SK-N-SH (cell line): ENCODE data around the gene ID1. TPM values are rescaled to one million over a fixed set of nuclear protein-coding genes. Genes with fewer than 3 reads are reported as not detected.
"Not testable (repeated sequence)": the region's sequence is repeated elsewhere in the genome, so short reads cannot be mapped to it uniquely, and the experiment has no call there.

Experiments used
- CTCF ChIA-PET: fragments of 300-600, 350-600 bp; formaldehyde crosslinking; extraction: SDS; loops from one replicate; lab custom pipeline; 2021; lab: Yijun Ruan, JAX
- POLR2A ChIA-PET: fragments of 350-600 bp; sonication (Branson Sonifier 250); formaldehyde crosslinking; extraction: SDS; loops from one replicate; lab custom pipeline; 2020; ENCODE audit warnings: antibody characterized with exemption, inconsistent platforms; lab: Yijun Ruan, JAX
- DNase-seq: peaks from one replicate; pipeline ENCODE4 v3.0.0; 2012
- H2AFZ ChIP-seq: fragments of 200-600 bp; sonication (generic); 2 replicates; pipeline ENCODE4 v1.8.1; 2016; ENCODE audit warnings: antibody characterized with exemption, mild to moderate bottlenecking, low read depth
- H3F3A ChIP-seq: fragments of 200-600 bp; sonication (generic); replicated peaks from 2 replicates; pipeline ENCODE3; 2016; ENCODE audit warnings: antibody characterized with exemption, mild to moderate bottlenecking; ENCODE audit not compliant: insufficient read depth
- H3K27ac ChIP-seq, 2 experiments: fragments of 200-500 bp in 1 of 2; fragments of 200-600 bp in 1 of 2; sonication (Bioruptor generic) in 1 of 2; sonication (generic), shearing (Covaris generic) in 1 of 2; 2 replicates each; pipeline versions ENCODE4 v1.5.1 to v1.6.1; 2014 to 2016; ENCODE audit warnings: low read depth in 2 of 2, inconsistent platforms in 1 of 2, low read length in 1 of 2, mild to moderate bottlenecking in 1 of 2, mixed read lengths in 1 of 2
- H3K27me3 ChIP-seq: fragments of 200-600 bp; sonication (generic), shearing (Covaris generic); 2 replicates; pipeline ENCODE4 v1.6.1; 2016; ENCODE audit warnings: mixed run types; ENCODE audit not compliant: insufficient read depth
- H3K36me3 ChIP-seq, 2 experiments: fragments of 200-500 bp in 1 of 2; fragments of 200-600 bp in 1 of 2; sonication (Bioruptor generic) in 1 of 2; sonication (generic) in 1 of 2; replicated peaks in 1 of 2; 2 replicates each; pipeline versions ENCODE3 to v1.5.1; 2014 to 2016; ENCODE audit warnings: low read length in 1 of 2, mild to moderate bottlenecking in 1 of 2; ENCODE audit not compliant: insufficient read depth in 2 of 2, control insufficient read depth in 1 of 2
- H3K4me1 ChIP-seq, 2 experiments: fragments of 200-500 bp in 1 of 2; fragments of 200-600 bp in 1 of 2; sonication (Bioruptor generic) in 1 of 2; sonication (generic), shearing (Covaris generic) in 1 of 2; 2 replicates each; pipeline versions ENCODE4 v1.5.1 to v1.6.1; 2014 to 2016; ENCODE audit warnings: low read depth in 1 of 2, low read length in 1 of 2, mixed run types in 1 of 2; ENCODE audit not compliant: insufficient read depth in 2 of 2, control insufficient read depth in 1 of 2
- H3K4me2 ChIP-seq: fragments of 200-600 bp; sonication (generic), shearing (Covaris generic); 2 replicates; pipeline ENCODE4 v1.6.1; 2017; ENCODE audit warnings: mixed run types
- H3K4me3 ChIP-seq, 2 experiments: fragments of 200-500 bp in 1 of 2; fragments of 200-600 bp in 1 of 2; sonication (Bioruptor generic) in 1 of 2; sonication (generic), shearing (Covaris generic) in 1 of 2; 2 replicates each; pipeline versions ENCODE4 v1.5.1 to v1.8.1; 2014 to 2016; ENCODE audit warnings: low read depth in 2 of 2, inconsistent platforms in 1 of 2, low read length in 1 of 2, mild to moderate bottlenecking in 1 of 2, mixed read lengths in 1 of 2, moderate library complexity in 1 of 2
- H3K79me2 ChIP-seq: fragments of 200-600 bp; sonication (generic); 2 replicates; pipeline ENCODE4 v1.8.1; 2017; ENCODE audit warnings: mild to moderate bottlenecking; ENCODE audit not compliant: insufficient read depth
- H3K9ac ChIP-seq: fragments of 200-600 bp; sonication (generic); 2 replicates; pipeline ENCODE4 v1.6.1; 2017; ENCODE audit warnings: mixed run types
- H3K9me2 ChIP-seq: fragments of 200-600 bp; sonication (generic); 2 replicates; pipeline ENCODE4 v1.6.1; 2017; ENCODE audit warnings: mixed run types
- H3K9me3 ChIP-seq: fragments of 200-600 bp; sonication (generic); 2 replicates; pipeline ENCODE4 v1.6.1; 2017; ENCODE audit warnings: mixed run types, mild to moderate bottlenecking, moderate library complexity
- H4K20me1 ChIP-seq: fragments of 200-600 bp; sonication (generic); 2 replicates; pipeline ENCODE4 v1.6.1; 2017; ENCODE audit warnings: mild to moderate bottlenecking, mixed run types; ENCODE audit not compliant: insufficient read depth
- CHD2 ChIP-seq: fragments of 150-350 bp; IDR thresholded peaks from 2 replicates; pipeline ENCODE4 v1.6.1; 2018; ENCODE audit warnings: low read length; ENCODE audit not compliant: partially characterized antibody
- ELF1 ChIP-seq: IDR thresholded peaks from 2 replicates; pipeline ENCODE4 v1.4.0; 2012
- EZH2phosphoT487 ChIP-seq: fragments of 200-600 bp; sonication (generic); IDR thresholded peaks from 2 replicates; pipeline ENCODE4 v1.6.1; 2017; ENCODE audit warnings: low read depth, mixed run types, mild to moderate bottlenecking, antibody characterized with exemption, moderate library complexity, borderline replicate concordance
- FOSL2 ChIP-seq: IDR thresholded peaks from 2 replicates; pipeline ENCODE4 v1.4.0; 2012; ENCODE audit warnings: low read depth, mild to moderate bottlenecking, moderate library complexity, borderline replicate concordance
- FOXJ3 ChIP-seq: sonication (generic); formaldehyde crosslinking; IDR thresholded peaks from 2 replicates; pipeline ENCODE4 v1.5.1; 2020; ENCODE audit warnings: mild to moderate bottlenecking, missing genetic modification reagents
- FOXM1 ChIP-seq: IDR thresholded peaks from 2 replicates; pipeline ENCODE4 v1.4.0; 2012; ENCODE audit warnings: low read depth, mild to moderate bottlenecking
- IRF3 ChIP-seq: fragments of 150-350 bp; IDR thresholded peaks from 2 replicates; pipeline ENCODE4 v1.6.1; 2016; ENCODE audit warnings: mild to moderate bottlenecking, low read depth, low read length
- JUND ChIP-seq: IDR thresholded peaks from 2 replicates; pipeline ENCODE4 v1.4.0; 2012
- MEF2A ChIP-seq: IDR thresholded peaks from 2 replicates; pipeline ENCODE4 v1.4.0; 2012; ENCODE audit warnings: low read depth, borderline replicate concordance
- NRF1 ChIP-seq: IDR thresholded peaks from 2 replicates; pipeline ENCODE4 v1.6.1; 2012; ENCODE audit warnings: low read depth, mild to moderate bottlenecking, low read length
- POLR2AphosphoS5 ChIP-seq: IDR thresholded peaks from 2 replicates; pipeline ENCODE4 v1.6.1; 2012; ENCODE audit warnings: low read depth, low read length
- RAD21 ChIP-seq: IDR thresholded peaks from 2 replicates; pipeline ENCODE4 v1.6.1; 2012; ENCODE audit warnings: mild to moderate bottlenecking, low read length
- RCOR1 ChIP-seq: fragments of 150-350 bp; IDR thresholded peaks from 2 replicates; pipeline ENCODE4 v1.6.1; 2017; ENCODE audit warnings: antibody characterized with exemption, low read length
- RXRA ChIP-seq: IDR thresholded peaks from 2 replicates; pipeline ENCODE4 v1.4.0; 2012; ENCODE audit warnings: low read depth, mild to moderate bottlenecking, borderline replicate concordance
- SIN3A ChIP-seq: IDR thresholded peaks from 2 replicates; pipeline ENCODE4 v1.6.1; 2012; ENCODE audit warnings: low read depth, mild to moderate bottlenecking, low read length, moderate library complexity, borderline replicate concordance
- TEAD4 ChIP-seq: IDR thresholded peaks from 2 replicates; pipeline ENCODE4 v1.4.0; 2012; ENCODE audit warnings: mild to moderate bottlenecking, borderline replicate concordance; ENCODE audit not compliant: insufficient read depth
- YY1 ChIP-seq: IDR thresholded peaks from 2 replicates; pipeline ENCODE4 v1.4.0; 2012; ENCODE audit warnings: low read depth, mild to moderate bottlenecking
- WGBS: methylation state at CpG from one replicate; pipeline ENCODE4 v1.1.6; 2017; ENCODE audit warnings: low lambda C conversion rate; 5-methylcytosine and 5-hydroxymethylcytosine counted together
- polyA plus RNA-seq, 3 experiments: library from polyadenylated mRNA; depleted of rRNA; stranded (reverse); fragments of >200 nt; gene quantifications; 2 replicates each; pipeline ENCODE4 v1.2.3, GENCODE V29; 2012
- TF ChIP-seq, protein P1 (sequence below): fragments of 200-600 bp; sonication (generic); IDR thresholded peaks from 2 replicates; pipeline ENCODE4 v1.6.1; 2017; ENCODE audit warnings: antibody characterized with exemption, mild to moderate bottlenecking, moderate library complexity
- TF ChIP-seq, protein P2 (sequence below): IDR thresholded peaks from 2 replicates; pipeline ENCODE4 v1.4.0; 2012; ENCODE audit warnings: low read depth, borderline replicate concordance

Gene ID1
- polyA plus RNA-seq, 1 of the 3 experiments (the other 2 are of a cell fraction): 493 TPM

DNA sequence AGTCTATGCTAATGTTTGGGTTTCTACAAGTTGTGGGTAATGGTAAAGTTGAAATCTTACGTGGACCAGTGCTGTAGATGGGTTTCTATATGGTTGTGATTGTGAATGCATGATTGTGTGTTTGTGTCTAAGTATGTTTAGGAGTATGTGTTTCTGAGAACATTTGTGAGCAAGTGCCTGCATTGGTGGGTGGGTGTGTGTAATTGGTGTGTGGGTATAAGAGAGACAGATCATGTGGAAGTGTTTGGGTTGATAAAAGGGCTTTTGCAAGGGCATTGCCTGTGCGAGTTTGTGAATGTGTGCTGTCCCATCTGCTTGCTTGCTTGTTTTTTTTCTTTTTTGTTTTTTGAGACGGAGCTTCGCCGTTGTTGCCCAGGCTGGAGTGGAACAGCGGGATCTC, 25.8 kb upstream of the ID1 start:
- ChIA-PET CTCF (interaction anchor here (31.0 kb wide), 1 partner anchor 32 kb away, joined by 1802 read pairs; the partner anchor contains the start of gene ID1), POLR2A (interaction anchor here (1.7 kb wide), 1 partner anchor 17 kb away, joined by 3 read pairs; no protein-coding TSS in a partner anchor)

DNA sequence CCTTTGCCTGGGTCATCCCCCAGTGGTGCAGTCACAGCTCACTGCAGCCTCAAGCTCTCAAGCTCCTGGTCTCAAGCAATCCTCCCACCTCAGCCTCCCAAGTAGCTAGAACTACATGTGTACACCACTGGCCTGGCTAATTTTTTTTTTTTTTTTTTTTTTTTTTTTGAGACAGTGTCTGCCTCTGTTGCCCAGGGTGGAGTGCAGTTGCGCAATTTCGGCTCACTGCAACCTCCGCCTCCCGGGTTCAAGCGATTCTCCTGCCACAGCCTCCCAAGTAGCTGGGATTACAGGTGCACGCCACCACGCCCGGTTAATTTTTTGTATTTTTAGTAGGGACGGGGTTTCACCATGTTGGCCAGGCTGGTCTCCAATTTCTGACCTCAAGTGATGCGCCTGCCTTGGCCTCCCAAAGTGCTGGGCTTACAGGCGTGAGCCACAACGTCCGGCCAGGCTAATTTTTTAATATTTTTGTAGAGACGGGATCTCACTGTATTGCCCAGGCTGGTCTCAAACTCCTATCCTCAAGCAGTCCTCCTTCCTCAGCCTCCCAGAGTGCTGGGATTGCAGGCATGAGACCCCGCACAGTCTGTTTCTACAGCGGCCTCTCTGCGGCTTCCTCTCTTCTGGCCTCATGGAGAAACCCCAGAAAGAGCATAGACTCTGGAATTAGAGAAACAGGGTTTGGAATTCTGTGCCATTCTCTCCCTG, 25.0 kb upstream of the ID1 start:
- H3K27me3 ChIP-seq, H3K9ac ChIP-seq, H3K36me3 ChIP-seq, H2AFZ ChIP-seq, H3K4me2 ChIP-seq, H3K4me1 ChIP-seq, H3F3A ChIP-seq, DNase-seq, H3K9me2 ChIP-seq, H3K27ac ChIP-seq, H4K20me1 ChIP-seq, H3K79me2 ChIP-seq, H3K4me3 ChIP-seq, H3K9me3 ChIP-seq: not testable (repeated sequence)
- ChIA-PET POLR2A (interaction anchor here (1.2 kb wide), 1 partner anchor 16 kb away, joined by 3 read pairs; no protein-coding TSS in a partner anchor), CTCF (interaction anchor here (1.0 to 31.0 kb wide), 3 partner anchors 12 to 31 kb away, joined by 3 to 1802 read pairs (median 3); partner anchors contain the start of gene ID1)
- 96% methylated on average over 17 of the region's 17 CpGs for WGBS

More for the DNA sequence above, 25.8 kb upstream of the ID1 start:
- peaks cover 5% of the 10 kb centered on the region for H3F3A ChIP-seq
- no peak overlapping the region for H2AFZ ChIP-seq
- H3K27ac ChIP-seq: no peak overlapping the region
- no peaks in the 10 kb centered on the region for H3K4me1 ChIP-seq
- H3K4me2 ChIP-seq: no peak overlapping the region
- H3K36me3 ChIP-seq: no peaks in the 10 kb centered on the region
- H3K9ac ChIP-seq: no peak overlapping the region
- no peak overlapping the region for H3K4me3 ChIP-seq
- no peaks in the 10 kb centered on the region for H3K27me3 ChIP-seq
- 95% methylated on average over 6 of the region's 6 CpGs for WGBS
- H3K79me2 ChIP-seq: no peaks in the 10 kb centered on the region
- TF ChIP-seq MEF2A: no peak
- no peak for TF ChIP-seq JUND
- TF ChIP-seq YY1: no peak
- no peak for TF ChIP-seq TEAD4
- no peak for TF ChIP-seq RXRA
- TF ChIP-seq, all 33 proteins: peak for 0
- Histone ChIP-seq H3K9me3 (no peaks in the 10 kb centered on the region), H4K20me1 (no peaks in the 10 kb centered on the region), H3K9me2 (no peaks in the 10 kb centered on the region)
- no peak for DNase-seq

GRCh38 chr20:31580706-31581105, 24.4 kb upstream of the ID1 start:
- DNase-seq: no peak
- ChIA-PET POLR2A (interaction anchor here (1.2 kb wide), 1 partner anchor 15 kb away, joined by 3 read pairs; no protein-coding TSS in a partner anchor), CTCF (interaction anchor here (1.0 to 31.0 kb wide), 3 partner anchors 13 to 31 kb away, joined by 3 to 1802 read pairs (median 3); partner anchors contain the start of gene ID1)
- Histone ChIP-seq H3K4me3 (no peak overlapping the region), H3K36me3 (no peaks in the 10 kb centered on the region), H3K79me2 (no peaks in the 10 kb centered on the region), H2AFZ (no peak overlapping the region), H3K4me2 (no peak overlapping the region), H4K20me1 (no peaks in the 10 kb centered on the region), H3K9me3 (no peaks in the 10 kb centered on the region), H3F3A (peaks cover 4% of the 10 kb centered on the region), H3K9me2 (no peaks in the 10 kb centered on the region), H3K27ac (no peak overlapping the region), H3K27me3 (no peaks in the 10 kb centered on the region), H3K9ac (no peak overlapping the region), H3K4me1 (no peaks in the 10 kb centered on the region)
- 85% methylated on average over 7 of the region's 7 CpGs for WGBS
- TF ChIP-seq FOSL2 (no peak), FOXJ3 (CRISPR knock-in tag) (no peak), POLR2AphosphoS5 (no peak), NRF1 (no peak), RAD21 (no peak), YY1 (no peak), SIN3A (no peak), FOXM1 (no peak), IRF3 (no peak), CHD2 (no peak), ELF1 (no peak), RCOR1 (no peak), JUND (no peak), RXRA (no peak), EZH2phosphoT487 (no peak)
- TF ChIP-seq, protein P1, sequence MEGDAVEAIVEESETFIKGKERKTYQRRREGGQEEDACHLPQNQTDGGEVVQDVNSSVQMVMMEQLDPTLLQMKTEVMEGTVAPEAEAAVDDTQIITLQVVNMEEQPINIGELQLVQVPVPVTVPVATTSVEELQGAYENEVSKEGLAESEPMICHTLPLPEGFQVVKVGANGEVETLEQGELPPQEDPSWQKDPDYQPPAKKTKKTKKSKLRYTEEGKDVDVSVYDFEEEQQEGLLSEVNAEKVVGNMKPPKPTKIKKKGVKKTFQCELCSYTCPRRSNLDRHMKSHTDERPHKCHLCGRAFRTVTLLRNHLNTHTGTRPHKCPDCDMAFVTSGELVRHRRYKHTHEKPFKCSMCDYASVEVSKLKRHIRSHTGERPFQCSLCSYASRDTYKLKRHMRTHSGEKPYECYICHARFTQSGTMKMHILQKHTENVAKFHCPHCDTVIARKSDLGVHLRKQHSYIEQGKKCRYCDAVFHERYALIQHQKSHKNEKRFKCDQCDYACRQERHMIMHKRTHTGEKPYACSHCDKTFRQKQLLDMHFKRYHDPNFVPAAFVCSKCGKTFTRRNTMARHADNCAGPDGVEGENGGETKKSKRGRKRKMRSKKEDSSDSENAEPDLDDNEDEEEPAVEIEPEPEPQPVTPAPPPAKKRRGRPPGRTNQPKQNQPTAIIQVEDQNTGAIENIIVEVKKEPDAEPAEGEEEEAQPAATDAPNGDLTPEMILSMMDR: no peak
- TF ChIP-seq, protein P2, sequence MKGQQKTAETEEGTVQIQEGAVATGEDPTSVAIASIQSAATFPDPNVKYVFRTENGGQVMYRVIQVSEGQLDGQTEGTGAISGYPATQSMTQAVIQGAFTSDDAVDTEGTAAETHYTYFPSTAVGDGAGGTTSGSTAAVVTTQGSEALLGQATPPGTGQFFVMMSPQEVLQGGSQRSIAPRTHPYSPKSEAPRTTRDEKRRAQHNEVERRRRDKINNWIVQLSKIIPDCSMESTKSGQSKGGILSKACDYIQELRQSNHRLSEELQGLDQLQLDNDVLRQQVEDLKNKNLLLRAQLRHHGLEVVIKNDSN: no peak
